Ascending aorta (tissue), 2 donors: ENCODE results near the gene IDUA. TPM values are rescaled to one million over a fixed set of nuclear protein-coding genes. Genes with fewer than 3 reads are reported as not detected.

Experiments
- DNase-seq, 2 donors: peaks; one replicate each; pipeline ENCODE4 v3.0.0-alpha.2; 2019; ENCODE audit warnings: low spot score in 2 of 2
- H3K27ac ChIP-seq, 2 donors: fragments of 200-600 bp; sonication (generic); one replicate each; pipeline ENCODE4 v1.5.1; 2016 to 2017; ENCODE audit warnings: mild to moderate bottlenecking in 1 of 2
- H3K27me3 ChIP-seq: fragments of 200-600 bp; sonication (generic); one replicate; pipeline ENCODE4 v1.5.1; 2017
- H3K36me3 ChIP-seq, 2 donors: fragments of 200-600 bp; sonication (generic); one replicate each; pipeline ENCODE4 v1.5.1; 2016
- H3K4me1 ChIP-seq, 2 donors: fragments of 200-600 bp; sonication (generic); one replicate each; pipeline ENCODE4 v1.5.1; 2016 to 2017; ENCODE audit warnings: mild to moderate bottlenecking in 1 of 2
- H3K4me3 ChIP-seq, 2 donors: fragments of 200-600 bp; sonication (generic); one replicate each; pipeline ENCODE4 v1.5.1; 2016 to 2017; ENCODE audit warnings: mild to moderate bottlenecking in 1 of 2
- H3K9me3 ChIP-seq, 2 donors: fragments of 200-600 bp; sonication (generic); one replicate each; pipeline ENCODE4 v1.5.1; 2016
- intact Hi-C: fragments of 100-400 bp; cut with DNase I; formaldehyde crosslinking; loops from one replicate; pipeline ENCODE4 v1.15.1; 2023
- total RNA-seq: library from RNA; depleted of rRNA; stranded (reverse); fragments of >200 nt; gene quantifications from one replicate; pipeline ENCODE4 v1.1.0, GENCODE V29; 2016
- TF ChIP-seq, protein P1 (sequence below), 3 experiments: fragments of 200-600 bp in 2 of 3; fragments of 450-650 bp in 1 of 3; sonication (generic) in 2 of 3; IDR thresholded peaks; one replicate each; pipeline ENCODE4 v1.5.1; 2016 to 2019; ENCODE audit warnings: antibody characterized with exemption in 3 of 3, mild to moderate bottlenecking in 1 of 3, moderate library complexity in 1 of 3

The IDUA gene
- total RNA-seq, 1 donor from 2014 or later: 118 TPM

DNA sequence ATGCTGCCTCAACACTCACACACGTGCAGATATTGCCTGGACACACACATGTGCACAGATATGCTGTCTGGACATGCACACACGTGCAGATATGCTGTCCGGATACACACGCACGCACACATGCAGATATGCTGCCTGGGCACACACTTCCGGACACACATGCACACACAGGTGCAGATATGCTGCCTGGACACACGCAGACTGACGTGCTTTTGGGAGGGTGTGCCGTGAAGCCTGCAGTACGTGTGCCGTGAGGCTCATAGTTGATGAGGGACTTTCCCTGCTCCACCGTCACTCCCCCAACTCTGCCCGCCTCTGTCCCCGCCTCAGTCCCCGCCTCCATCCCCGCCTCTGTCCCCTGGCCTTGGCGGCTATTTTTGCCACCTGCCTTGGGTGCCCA lies 39.3 kb downstream of the IDUA start:
- no peak for DNase-seq
- Histone ChIP-seq H3K27me3 (no peaks in the 10 kb centered on the region), H3K27ac (no peak overlapping the region), H3K36me3 (peaks cover 14 to 33% of the 10 kb centered on the region in 2 donors), H3K4me3 (no peak overlapping the region), H3K4me1 (no peaks in the 10 kb centered on the region), H3K9me3 (no peaks in the 10 kb centered on the region)
- TF ChIP-seq, protein P1, sequence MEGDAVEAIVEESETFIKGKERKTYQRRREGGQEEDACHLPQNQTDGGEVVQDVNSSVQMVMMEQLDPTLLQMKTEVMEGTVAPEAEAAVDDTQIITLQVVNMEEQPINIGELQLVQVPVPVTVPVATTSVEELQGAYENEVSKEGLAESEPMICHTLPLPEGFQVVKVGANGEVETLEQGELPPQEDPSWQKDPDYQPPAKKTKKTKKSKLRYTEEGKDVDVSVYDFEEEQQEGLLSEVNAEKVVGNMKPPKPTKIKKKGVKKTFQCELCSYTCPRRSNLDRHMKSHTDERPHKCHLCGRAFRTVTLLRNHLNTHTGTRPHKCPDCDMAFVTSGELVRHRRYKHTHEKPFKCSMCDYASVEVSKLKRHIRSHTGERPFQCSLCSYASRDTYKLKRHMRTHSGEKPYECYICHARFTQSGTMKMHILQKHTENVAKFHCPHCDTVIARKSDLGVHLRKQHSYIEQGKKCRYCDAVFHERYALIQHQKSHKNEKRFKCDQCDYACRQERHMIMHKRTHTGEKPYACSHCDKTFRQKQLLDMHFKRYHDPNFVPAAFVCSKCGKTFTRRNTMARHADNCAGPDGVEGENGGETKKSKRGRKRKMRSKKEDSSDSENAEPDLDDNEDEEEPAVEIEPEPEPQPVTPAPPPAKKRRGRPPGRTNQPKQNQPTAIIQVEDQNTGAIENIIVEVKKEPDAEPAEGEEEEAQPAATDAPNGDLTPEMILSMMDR (IDR thresholded peaks at IDR 0.05): no peak
- intact Hi-C loops: no loop called here

DNA sequence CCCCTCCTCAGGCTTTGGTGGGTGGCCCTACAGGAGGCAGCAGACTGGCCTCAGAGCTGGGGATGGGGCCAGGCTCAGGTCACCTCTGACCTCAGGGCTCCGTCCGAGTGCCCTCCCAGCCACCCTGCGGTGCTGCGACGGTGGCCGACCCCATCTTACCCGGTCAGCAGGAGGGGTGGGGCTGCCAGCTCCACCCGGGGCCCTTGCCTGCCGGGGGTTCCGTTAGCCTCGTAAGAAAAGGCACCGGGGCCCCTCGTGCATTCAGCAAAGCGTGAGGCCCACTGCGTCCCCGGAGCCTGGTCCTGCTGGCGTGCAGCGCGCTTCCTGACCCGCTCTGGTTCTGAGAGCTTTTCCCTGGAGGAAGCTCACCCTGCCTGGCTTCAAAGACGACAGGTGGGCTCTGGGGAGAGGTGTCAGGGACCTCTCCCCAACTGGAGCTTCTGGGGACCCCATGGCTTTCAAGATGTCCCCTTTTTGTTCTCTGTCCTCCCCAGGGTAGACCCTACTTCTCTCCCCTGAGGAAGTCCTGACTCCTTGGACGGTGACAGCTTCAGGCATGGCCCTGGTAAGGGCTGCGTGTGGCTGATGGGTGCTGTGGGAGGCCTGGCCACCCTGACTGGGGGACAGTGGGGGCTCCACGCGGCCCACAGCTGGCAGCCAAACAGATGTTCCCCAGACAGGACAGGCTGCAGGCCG lies 40.5 kb downstream of the IDUA start:
- intact Hi-C loops: no loop called here
- Histone ChIP-seq H3K9me3 (no peaks in the 10 kb centered on the region), H3K4me1 (peaks cover 0 to 4% of the 10 kb centered on the region in 2 donors), H3K27ac (no peak overlapping the region), H3K4me3 (no peak overlapping the region), H3K27me3 (no peaks in the 10 kb centered on the region), H3K36me3 (peaks cover 11 to 29% of the 10 kb centered on the region in 2 donors)
- TF ChIP-seq, protein P1 (IDR thresholded peaks at IDR 0.05): no peak
- DNase-seq: no peak

DNA sequence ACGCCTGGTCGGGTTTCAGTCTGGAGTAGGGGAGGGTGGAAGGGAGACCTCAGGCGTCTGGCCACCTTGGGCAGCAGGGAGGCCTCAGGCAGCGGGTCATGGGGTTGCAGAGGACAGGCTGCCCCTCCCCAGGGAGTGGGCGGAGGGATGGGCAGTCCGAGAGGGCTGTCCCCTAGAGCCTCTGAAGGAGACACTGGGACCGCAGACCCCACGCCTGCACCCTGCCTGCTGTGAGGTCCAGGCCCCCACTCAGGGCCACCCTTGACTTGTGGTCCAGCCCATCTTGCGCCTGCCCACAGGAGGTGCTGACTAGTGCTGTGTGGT lies 41.0 kb downstream of the IDUA start:
- Histone ChIP-seq H3K36me3 (peaks cover 11 to 26% of the 10 kb centered on the region in 2 donors), H3K27ac (no peak overlapping the region), H3K27me3 (no peaks in the 10 kb centered on the region), H3K9me3 (no peaks in the 10 kb centered on the region), H3K4me3 (no peak overlapping the region), H3K4me1 (peaks cover 3 to 7% of the 10 kb centered on the region in 2 donors)
- TF ChIP-seq, protein P1 (IDR thresholded peaks at IDR 0.05): no peak
- intact Hi-C loops: no loop called here
- DNase-seq: no peak

DNA sequence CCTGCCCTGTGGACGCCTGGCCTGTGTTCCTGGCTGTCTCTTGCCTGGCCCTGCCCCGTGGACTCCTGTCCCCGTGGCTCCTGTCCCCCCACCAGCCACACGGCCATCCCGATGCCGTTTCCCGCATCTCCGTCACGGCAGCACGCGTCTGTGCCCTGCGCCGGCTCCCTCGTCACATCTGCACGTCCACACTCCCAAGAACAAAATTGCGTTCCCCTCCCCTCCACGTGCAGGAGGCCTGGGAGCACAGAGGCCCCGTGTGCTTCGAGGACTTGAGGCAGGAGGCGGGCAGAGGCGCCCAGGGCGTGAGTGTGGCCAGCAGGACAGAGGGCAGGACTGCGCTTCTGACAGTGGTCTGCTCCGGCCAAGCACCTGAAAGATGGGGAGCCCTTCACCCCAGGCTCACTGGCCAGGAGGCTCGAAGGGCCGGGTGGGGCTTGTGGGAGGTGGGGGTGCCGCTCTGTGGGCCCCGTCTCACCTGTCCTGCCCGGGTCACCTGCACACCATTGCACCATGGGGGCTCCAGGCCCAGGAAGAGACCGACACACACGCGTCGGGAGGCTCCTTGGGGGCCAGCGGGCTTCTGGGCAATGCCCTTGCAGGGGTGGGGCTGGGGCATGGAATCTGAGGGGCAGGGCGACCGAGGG lies 41.9 kb downstream of the IDUA start:
- H3K4me3 ChIP-seq: no peak overlapping the region
- TF ChIP-seq, protein P1 (IDR thresholded peaks at IDR 0.05): no peak
- DNase-seq: no peak
- H3K9me3 ChIP-seq: no peaks in the 10 kb centered on the region
- no peaks in the 10 kb centered on the region for H3K27me3 ChIP-seq
- peaks cover 11 to 19% of the 10 kb centered on the region in 2 donors for H3K36me3 ChIP-seq
- peaks cover 11 to 16% of the 10 kb centered on the region in 2 donors for H3K4me1 ChIP-seq
- H3K27ac ChIP-seq: no peak overlapping the region
- intact Hi-C loops: no loop called here

DNA sequence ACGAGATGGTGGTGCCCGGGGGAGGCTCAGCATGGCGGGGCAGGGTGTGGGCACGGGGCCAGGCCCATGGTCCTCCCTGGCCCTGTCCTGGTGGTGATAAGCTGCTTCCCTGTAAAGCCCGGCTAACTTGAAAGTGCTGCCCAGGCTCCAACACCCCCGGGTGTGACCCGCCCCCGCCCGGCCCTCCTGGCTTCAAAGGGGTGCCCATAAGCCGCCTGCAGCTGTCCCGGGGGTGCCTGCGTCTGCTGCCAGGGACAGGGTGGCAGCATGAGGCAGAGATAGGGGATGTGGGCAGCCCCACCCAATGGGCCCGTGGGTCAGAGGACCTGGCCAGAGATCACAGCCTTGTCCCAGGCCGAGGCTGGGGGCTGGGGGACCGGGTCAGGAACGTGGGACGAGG lies 42.7 kb downstream of the IDUA start:
- intact Hi-C loops: no loop called here
- H3K36me3 ChIP-seq: peaks cover 9 to 13% of the 10 kb centered on the region in 2 donors

More for the DNA sequence above, 42.7 kb downstream of the IDUA start:
- Histone ChIP-seq H3K4me1 (peaks cover 17 to 23% of the 10 kb centered on the region in 2 donors), H3K27me3 (no peaks in the 10 kb centered on the region), H3K27ac (no peak overlapping the region), H3K9me3 (no peaks in the 10 kb centered on the region), H3K4me3 (no peak overlapping the region)
- DNase-seq: no peak
- TF ChIP-seq, protein P1 (IDR thresholded peaks at IDR 0.05): no peak
